K562 (cell line): ENCODE data around the gene NDUFS8. TPM values are rescaled to one million over a fixed set of nuclear protein-coding genes. Genes with fewer than 3 reads are reported as not detected.
A peak's percentile ranks its signal among the peaks of the same experiment; 100 is the strongest.

Experiments used
- ETV5 ChIP-seq: sonication (generic); formaldehyde crosslinking; IDR thresholded peaks from 2 replicates; pipeline ENCODE4 v1.4.0; 2020; ENCODE audit warnings: low read depth, mild to moderate bottlenecking, missing genetic modification reagents
- SMARCE1 ChIP-seq: fragments of 450-650 bp; IDR thresholded peaks from 2 replicates; pipeline ENCODE4 v1.7.1; 2016; ENCODE audit warnings: mild to moderate bottlenecking
- U2AF2 ChIP-seq: fragments of 200-400 bp; formaldehyde crosslinking; optimal IDR thresholded peaks from 2 replicates; pipeline ENCODE3; 2017; ENCODE audit warnings: low read depth, mild to moderate bottlenecking, low read length
- ZNF583 ChIP-seq: fragments of 250-450 bp; sonication (Bioruptor Pico); IDR thresholded peaks from 2 replicates; pipeline ENCODE4 v1.4.0; 2020
- ZNF655 ChIP-seq: fragments of 250-450 bp; sonication (Bioruptor Pico); IDR thresholded peaks from 2 replicates; pipeline ENCODE4 v1.5.0; 2021
- polyA plus RNA-seq, 8 experiments: library from polyadenylated mRNA; depleted of rRNA in 4 of 8; stranded (reverse) in 5 of 8; unstranded in 3 of 8; fragments of >200 nt; fragmentation: Nextera tagmentation in 2 of 8; fragmentation: Illumina TruSeq in 1 of 8; extraction: Ambion mirVana in 2 of 8; extraction: Trizol in 1 of 8; gene quantifications; 2 replicates each; pipeline versions ENCODE4 v1.2.1 to v1.2.3, GENCODE V29; 2011 to 2014; ENCODE audit warnings: inconsistent platforms in 1 of 8, missing spikeins in 1 of 8
- total RNA-seq, 7 experiments: library from RNA; depleted of rRNA in 6 of 7; stranded (reverse); fragments of >200 nt in 6 of 7; fragmentation: Illumina TruSeq in 2 of 7; extraction: Trizol in 2 of 7; gene quantifications; 2 replicates each; pipeline versions ENCODE4 v1.2.1 to v1.2.3, GENCODE V29; 2011 to 2021; ENCODE audit warnings: low replicate concordance in 1 of 7
- TF ChIP-seq, protein P1 (sequence below): IDR thresholded peaks from 2 replicates; pipeline ENCODE4 v1.6.1; 2016; ENCODE audit warnings: missing genetic modification characterization, missing compliant biosample characterization
- TF ChIP-seq, protein P2 (sequence below), 2 experiments: fragments of 450-650 bp in 1 of 2; sonication (generic) in 1 of 2; formaldehyde crosslinking in 1 of 2; IDR thresholded peaks; 2 replicates each; pipeline versions ENCODE4 v1.7.1 to v1.9.0; 2016 to 2022; ENCODE audit warnings: inconsistent platforms in 1 of 2, mild to moderate bottlenecking in 1 of 2, missing genetic modification reagents in 1 of 2

Gene NDUFS8
- total and polyA plus RNA-seq, 9 of the 15 experiments (the other 6 are each of a cell fraction or from before 2014, with no cell fraction given): 36.5 to 351 (median 101) TPM

DNA sequence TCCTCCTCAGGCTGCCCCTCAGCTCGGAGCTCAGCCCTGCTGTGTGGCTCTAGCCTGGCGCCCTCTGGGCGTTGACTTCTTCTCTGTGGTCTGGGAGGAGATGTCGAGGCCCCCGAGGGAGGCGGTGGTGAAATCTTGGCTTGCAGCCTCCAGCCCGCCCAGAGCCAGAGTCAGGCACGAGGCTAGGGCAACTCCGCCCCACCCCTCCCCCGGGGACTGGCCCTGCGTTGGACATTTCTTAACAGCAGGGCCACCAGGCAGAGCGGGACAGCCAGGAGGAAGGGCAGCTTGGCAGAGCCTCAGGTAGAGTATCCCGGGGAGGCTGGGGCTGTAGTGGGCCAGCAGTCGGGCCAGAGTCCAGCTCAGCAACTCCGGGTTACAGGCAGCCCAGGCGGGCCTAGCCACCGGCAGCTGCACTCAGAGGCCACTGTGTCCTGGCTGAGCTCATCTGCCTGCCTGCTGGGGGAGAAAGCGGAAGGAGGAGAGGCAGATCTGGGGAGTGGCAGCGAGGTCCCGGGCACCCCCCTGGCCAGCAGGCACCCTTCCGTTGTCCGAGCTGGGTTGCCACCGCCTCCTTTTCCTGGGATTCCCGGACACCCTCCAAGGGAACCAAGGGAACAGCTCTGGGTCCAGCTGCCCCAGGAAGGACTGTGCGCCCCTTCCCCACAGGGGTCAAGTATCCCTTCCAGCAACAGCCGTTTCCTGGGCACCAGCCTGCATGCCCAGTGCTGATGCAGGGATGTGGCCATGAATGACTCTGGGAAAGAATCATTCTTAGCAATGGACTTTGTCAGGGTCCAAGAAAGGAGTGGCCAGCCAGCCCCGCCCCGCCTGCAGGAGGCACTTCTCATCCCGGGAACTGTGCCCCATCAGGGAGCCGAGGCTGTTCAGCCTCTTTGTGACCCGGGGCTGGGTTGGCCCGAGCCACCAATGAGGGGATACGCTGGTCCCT lies 20.1 kb upstream of the NDUFS8 start, which contains the start of gene ALDH3B1 (continued):
- TF ChIP-seq ZNF655 (CRISPR knock-in tag): no peak
- TF ChIP-seq, protein P1, sequence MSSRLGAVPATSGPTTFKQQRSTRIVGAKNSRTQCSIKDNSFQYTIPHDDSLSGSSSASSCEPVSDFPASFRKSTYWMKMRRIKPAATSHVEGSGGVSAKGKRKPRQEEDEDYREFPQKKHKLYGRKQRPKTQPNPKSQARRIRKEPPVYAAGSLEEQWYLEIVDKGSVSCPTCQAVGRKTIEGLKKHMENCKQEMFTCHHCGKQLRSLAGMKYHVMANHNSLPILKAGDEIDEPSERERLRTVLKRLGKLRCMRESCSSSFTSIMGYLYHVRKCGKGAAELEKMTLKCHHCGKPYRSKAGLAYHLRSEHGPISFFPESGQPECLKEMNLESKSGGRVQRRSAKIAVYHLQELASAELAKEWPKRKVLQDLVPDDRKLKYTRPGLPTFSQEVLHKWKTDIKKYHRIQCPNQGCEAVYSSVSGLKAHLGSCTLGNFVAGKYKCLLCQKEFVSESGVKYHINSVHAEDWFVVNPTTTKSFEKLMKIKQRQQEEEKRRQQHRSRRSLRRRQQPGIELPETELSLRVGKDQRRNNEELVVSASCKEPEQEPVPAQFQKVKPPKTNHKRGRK (tag): no peak
- TF ChIP-seq, protein P2, sequence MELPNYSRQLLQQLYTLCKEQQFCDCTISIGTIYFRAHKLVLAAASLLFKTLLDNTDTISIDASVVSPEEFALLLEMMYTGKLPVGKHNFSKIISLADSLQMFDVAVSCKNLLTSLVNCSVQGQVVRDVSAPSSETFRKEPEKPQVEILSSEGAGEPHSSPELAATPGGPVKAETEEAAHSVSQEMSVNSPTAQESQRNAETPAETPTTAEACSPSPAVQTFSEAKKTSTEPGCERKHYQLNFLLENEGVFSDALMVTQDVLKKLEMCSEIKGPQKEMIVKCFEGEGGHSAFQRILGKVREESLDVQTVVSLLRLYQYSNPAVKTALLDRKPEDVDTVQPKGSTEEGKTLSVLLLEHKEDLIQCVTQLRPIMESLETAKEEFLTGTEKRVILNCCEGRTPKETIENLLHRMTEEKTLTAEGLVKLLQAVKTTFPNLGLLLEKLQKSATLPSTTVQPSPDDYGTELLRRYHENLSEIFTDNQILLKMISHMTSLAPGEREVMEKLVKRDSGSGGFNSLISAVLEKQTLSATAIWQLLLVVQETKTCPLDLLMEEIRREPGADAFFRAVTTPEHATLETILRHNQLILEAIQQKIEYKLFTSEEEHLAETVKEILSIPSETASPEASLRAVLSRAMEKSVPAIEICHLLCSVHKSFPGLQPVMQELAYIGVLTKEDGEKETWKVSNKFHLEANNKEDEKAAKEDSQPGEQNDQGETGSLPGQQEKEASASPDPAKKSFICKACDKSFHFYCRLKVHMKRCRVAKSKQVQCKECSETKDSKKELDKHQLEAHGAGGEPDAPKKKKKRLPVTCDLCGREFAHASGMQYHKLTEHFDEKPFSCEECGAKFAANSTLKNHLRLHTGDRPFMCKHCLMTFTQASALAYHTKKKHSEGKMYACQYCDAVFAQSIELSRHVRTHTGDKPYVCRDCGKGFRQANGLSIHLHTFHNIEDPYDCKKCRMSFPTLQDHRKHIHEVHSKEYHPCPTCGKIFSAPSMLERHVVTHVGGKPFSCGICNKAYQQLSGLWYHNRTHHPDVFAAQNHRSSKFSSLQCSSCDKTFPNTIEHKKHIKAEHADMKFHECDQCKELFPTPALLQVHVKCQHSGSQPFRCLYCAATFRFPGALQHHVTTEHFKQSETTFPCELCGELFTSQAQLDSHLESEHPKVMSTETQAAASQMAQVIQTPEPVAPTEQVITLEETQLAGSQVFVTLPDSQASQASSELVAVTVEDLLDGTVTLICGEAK (IDR thresholded peaks at IDR 0.05): no peak
- TF ChIP-seq, protein P2 (CRISPR knock-in tag; IDR thresholded peaks at IDR 0.05): no peak
- TF ChIP-seq SMARCE1: no peak
- no peak; the same call in 1 of the 2 replicates for TF ChIP-seq ETV5 (CRISPR knock-in tag)
- TF ChIP-seq U2AF2: no peak
- TF ChIP-seq ZNF583 (CRISPR knock-in tag): peak; percentile 44; the same call in 1 of the 2 replicates
